ENCODE measurements around the gene CDH24.
A peak's percentile ranks its signal among the peaks of the same experiment; 100 is the strongest.

DNA sequence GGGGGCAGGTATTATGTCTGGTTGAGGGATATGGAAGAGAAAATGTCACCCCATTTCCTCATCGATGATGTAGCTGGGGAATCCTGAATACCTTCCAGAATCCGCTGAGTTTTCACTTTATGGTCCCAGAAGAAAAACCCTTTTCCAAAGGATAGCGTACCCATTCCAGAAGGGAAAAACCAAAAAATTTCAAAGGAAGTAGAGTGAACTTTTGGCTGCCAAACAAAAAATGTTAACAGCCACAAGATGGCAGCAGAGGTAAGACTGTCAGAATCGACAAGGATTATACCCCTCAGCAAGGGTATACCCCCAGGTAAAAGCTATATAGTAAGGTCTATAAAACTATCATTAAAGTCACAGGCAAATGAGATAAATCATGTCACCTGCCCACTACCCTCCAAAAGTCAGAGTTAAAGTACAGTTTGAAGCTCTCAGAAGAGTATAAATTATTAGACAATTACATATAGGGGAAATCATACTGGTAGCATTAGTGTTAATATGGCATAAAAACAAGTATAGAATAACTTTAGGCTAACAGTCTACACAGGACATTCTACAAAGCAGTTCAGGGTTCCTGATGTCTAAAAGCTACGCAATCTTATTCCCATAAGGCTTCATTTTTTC is 19.6 kb upstream of the CDH24 start:
- no peak for TF ChIP-seq ZFX (CRISPR knock-in tag; IDR thresholded peaks at IDR 0.05)
- TF ChIP-seq POLR2A (conservative IDR thresholded peaks at IDR 0.05): no peak
- no peak for TF ChIP-seq ZNF696 (CRISPR knock-in tag; conservative IDR thresholded peaks at IDR 0.05)
- TF ChIP-seq FOXJ3 (CRISPR knock-in tag; IDR thresholded peaks at IDR 0.05): no peak
- TF ChIP-seq, protein P1, sequence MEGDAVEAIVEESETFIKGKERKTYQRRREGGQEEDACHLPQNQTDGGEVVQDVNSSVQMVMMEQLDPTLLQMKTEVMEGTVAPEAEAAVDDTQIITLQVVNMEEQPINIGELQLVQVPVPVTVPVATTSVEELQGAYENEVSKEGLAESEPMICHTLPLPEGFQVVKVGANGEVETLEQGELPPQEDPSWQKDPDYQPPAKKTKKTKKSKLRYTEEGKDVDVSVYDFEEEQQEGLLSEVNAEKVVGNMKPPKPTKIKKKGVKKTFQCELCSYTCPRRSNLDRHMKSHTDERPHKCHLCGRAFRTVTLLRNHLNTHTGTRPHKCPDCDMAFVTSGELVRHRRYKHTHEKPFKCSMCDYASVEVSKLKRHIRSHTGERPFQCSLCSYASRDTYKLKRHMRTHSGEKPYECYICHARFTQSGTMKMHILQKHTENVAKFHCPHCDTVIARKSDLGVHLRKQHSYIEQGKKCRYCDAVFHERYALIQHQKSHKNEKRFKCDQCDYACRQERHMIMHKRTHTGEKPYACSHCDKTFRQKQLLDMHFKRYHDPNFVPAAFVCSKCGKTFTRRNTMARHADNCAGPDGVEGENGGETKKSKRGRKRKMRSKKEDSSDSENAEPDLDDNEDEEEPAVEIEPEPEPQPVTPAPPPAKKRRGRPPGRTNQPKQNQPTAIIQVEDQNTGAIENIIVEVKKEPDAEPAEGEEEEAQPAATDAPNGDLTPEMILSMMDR (IDR thresholded peaks at IDR 0.05 in 2 of 3, conservative IDR thresholded peaks at IDR 0.05 in 1 of 3; ENCODE audit: insufficient read depth in 2 of 3, low read depth in 1 of 3, low read length in 3 of 3): peak; percentile 45 to 70 (median 68); a peak in 5 of 6 replicates
- TF ChIP-seq NONO (IDR thresholded peaks at IDR 0.05; ENCODE audit: low read depth in 2 of 2, low read length in 1 of 2): no peak
- TF ChIP-seq NEUROD1 (IDR thresholded peaks at IDR 0.05; ENCODE audit: borderline replicate concordance, low read depth, low read length, partially characterized antibody): no peak
- TF ChIP-seq RFX5 (IDR thresholded peaks at IDR 0.05; ENCODE audit: low read depth, low read length): no peak
- TF ChIP-seq, protein P2, sequence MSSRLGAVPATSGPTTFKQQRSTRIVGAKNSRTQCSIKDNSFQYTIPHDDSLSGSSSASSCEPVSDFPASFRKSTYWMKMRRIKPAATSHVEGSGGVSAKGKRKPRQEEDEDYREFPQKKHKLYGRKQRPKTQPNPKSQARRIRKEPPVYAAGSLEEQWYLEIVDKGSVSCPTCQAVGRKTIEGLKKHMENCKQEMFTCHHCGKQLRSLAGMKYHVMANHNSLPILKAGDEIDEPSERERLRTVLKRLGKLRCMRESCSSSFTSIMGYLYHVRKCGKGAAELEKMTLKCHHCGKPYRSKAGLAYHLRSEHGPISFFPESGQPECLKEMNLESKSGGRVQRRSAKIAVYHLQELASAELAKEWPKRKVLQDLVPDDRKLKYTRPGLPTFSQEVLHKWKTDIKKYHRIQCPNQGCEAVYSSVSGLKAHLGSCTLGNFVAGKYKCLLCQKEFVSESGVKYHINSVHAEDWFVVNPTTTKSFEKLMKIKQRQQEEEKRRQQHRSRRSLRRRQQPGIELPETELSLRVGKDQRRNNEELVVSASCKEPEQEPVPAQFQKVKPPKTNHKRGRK (tag; IDR thresholded peaks at IDR 0.05): no peak
- no peak for TF ChIP-seq SMARCA5 (IDR thresholded peaks at IDR 0.05)
